Osteocyte (in vitro differentiated cells): ENCODE measurements around the gene MAPT. TPM values are rescaled to one million over a fixed set of nuclear protein-coding genes. Genes with fewer than 3 reads are reported as not detected.
"Not testable (repeated sequence)": the region's sequence is repeated elsewhere in the genome, so short reads cannot be mapped to it uniquely, and the experiment has no call there.

ENCODE experiments used
- DNase-seq: peaks from one replicate; pipeline ENCODE4 v3.0.0; 2021; ENCODE audit warnings: mixed read lengths; ENCODE audit not compliant: unreplicated experiment; ENCODE audit errors: extremely low spot score
- H3K27ac Mint-ChIP-seq: one replicate; pipeline ENCODE4 v1.8.0; 2021; ENCODE audit warnings: mild to moderate bottlenecking, mixed read lengths; ENCODE audit not compliant: unreplicated experiment
- H3K27me3 Mint-ChIP-seq: one replicate; pipeline ENCODE4 v1.8.0; 2021; ENCODE audit warnings: mixed read lengths; ENCODE audit not compliant: unreplicated experiment
- H3K36me3 Mint-ChIP-seq: one replicate; pipeline ENCODE4 v1.8.0; 2021; ENCODE audit warnings: mixed read lengths; ENCODE audit not compliant: unreplicated experiment
- H3K4me1 Mint-ChIP-seq: one replicate; pipeline ENCODE4 v1.8.0; 2021; ENCODE audit warnings: mixed read lengths; ENCODE audit not compliant: unreplicated experiment
- H3K4me3 Mint-ChIP-seq: one replicate; pipeline ENCODE4 v1.8.0; 2021; ENCODE audit warnings: mild to moderate bottlenecking, moderate library complexity, mixed read lengths; ENCODE audit not compliant: unreplicated experiment
- H3K9me3 Mint-ChIP-seq: one replicate; pipeline ENCODE4 v1.8.0; 2021; ENCODE audit warnings: mixed read lengths; ENCODE audit not compliant: unreplicated experiment
- CTCF ChIP-seq: fragments of 200-600 bp; sonication (generic); IDR thresholded peaks from 2 replicates; pipeline ENCODE4 v1.5.0; 2021; ENCODE audit warnings: antibody characterized with exemption, mild to moderate bottlenecking, moderate library complexity
- total RNA-seq: library from RNA; stranded (reverse); gene quantifications from 2 replicates; pipeline ENCODE4 v1.2.1, GENCODE V29; 2021

MAPT gene
- total RNA-seq, 1 donor from 2014 or later = 1.6 TPM

DNA sequence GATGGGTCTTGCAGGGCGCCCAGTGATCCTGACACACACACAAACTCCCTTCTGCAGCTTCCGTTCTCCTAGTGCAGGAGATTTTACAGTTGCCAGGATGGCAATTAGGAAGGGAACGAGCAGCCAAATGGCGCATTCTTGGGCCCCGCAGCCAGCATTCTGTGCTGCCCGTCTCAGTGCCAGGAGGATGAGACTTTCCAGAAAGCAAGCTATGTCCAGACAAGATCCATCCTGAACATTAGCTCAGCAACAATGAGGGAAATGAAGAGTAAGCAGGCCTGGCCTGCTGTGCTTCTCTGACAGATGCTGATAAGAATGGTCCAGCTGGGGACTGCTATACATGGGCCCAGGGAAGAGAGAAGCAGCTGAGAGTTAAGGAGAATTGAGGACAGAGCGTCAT lies 33.2 kb upstream of the MAPT start:
- peaks cover 32% of the 10 kb centered on the region for H3K27me3 Mint-ChIP-seq
- no peak overlapping the region for H3K4me3 Mint-ChIP-seq
- no peaks in the 10 kb centered on the region for H3K9me3 Mint-ChIP-seq
- no peak overlapping the region for H3K27ac Mint-ChIP-seq
- DNase-seq = no peak
- H3K4me1 Mint-ChIP-seq = no peaks in the 10 kb centered on the region
- no peak for TF ChIP-seq CTCF
- H3K36me3 Mint-ChIP-seq = no peaks in the 10 kb centered on the region

DNA sequence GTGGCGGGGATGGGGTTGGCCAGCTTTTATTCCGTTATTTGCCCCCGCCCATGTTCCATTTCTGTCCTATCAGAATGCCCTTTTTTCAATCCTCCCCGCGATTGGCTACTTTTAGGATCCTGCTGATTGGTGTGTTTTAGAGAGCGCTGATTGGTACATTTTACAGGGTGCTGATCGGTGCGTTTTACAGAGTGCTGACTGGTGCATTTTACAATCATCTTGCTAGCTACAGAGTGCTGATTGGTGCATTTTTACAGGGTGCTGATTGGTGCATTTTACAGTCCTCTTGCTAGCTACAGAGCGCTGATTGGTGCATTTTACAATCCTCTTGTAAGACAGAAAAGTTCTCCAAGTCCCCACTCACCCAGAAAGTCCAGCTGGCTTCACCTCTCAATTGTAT lies 32.2 kb upstream of the MAPT start:
- not testable (repeated sequence) for H3K4me1 Mint-ChIP-seq, H3K4me3 Mint-ChIP-seq, H3K27ac Mint-ChIP-seq, H3K36me3 Mint-ChIP-seq, H3K9me3 Mint-ChIP-seq, DNase-seq
- H3K27me3 Mint-ChIP-seq = peaks cover 36% of the 10 kb centered on the region

DNA sequence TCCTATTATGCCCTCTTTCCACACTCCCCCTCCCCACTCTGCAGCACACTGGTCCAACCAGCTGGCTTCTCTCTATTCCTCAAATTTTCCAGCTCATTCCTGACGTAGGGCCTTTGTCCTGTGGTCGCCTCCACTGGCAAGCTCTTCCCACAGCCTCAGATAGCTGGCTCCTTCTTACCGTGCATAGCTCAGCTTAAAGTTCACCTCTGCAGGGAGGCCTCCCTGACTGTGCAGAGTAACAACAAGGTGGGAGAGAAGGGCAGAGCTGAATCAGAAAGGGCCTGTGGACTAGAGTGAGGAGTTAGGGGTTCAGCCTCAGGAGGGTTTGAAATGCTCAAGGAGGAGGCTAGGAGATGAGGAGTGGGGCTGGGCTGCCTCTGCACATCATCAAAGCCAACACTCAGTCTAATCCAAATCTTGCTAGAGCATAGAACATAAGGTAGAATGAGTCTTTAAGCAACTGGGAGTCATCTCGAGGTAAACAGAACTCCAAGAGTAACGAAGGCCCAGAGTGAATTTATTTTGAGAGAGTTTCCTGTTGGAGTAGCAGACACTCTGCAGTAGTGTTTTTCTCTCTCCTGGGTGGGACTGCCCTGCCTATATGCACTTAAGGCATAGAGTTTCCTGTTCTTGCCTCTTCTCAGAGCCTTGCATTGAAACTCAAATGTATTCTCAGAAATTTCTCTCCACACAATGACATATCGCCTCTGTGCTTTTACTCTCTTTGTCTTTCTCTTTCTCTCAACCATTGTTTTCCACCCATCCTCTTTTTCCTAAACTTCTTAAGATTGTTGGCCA lies 30.3 kb upstream of the MAPT start:
- no peaks in the 10 kb centered on the region for H3K4me1 Mint-ChIP-seq
- H3K27me3 Mint-ChIP-seq = peaks cover 32% of the 10 kb centered on the region
- TF ChIP-seq CTCF = no peak
- H3K4me3 Mint-ChIP-seq = no peak overlapping the region
- H3K27ac Mint-ChIP-seq = no peak overlapping the region
- no peaks in the 10 kb centered on the region for H3K9me3 Mint-ChIP-seq
- no peaks in the 10 kb centered on the region for H3K36me3 Mint-ChIP-seq
- DNase-seq = no peak

DNA sequence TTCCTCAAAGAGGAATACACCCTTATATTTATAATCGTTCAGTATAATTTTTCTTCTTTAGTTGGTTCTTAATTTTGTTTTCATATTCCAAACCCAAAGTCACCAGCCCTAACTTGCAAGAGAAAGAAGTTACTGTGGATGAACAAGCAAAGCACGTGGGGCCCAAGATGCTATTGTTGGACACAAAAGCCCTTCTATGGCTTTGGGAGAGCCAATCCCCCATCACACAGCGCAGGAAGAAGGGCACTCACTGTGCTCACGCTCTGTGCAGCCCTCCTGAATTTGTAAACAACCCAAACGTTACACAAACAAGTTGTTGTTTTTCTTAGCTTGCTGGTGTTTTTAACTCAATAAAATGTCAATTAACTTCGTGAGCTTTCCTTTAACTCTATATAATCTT lies 27.2 kb upstream of the MAPT start:
- Mint-ChIP-seq H3K4me3 (no peak overlapping the region), H3K27ac (no peak overlapping the region), H3K4me1 (peaks cover 6% of the 10 kb centered on the region), H3K36me3 (no peaks in the 10 kb centered on the region), H3K27me3 (peaks cover 27% of the 10 kb centered on the region), H3K9me3 (no peaks in the 10 kb centered on the region)
- DNase-seq = no peak
- no peak for TF ChIP-seq CTCF

DNA sequence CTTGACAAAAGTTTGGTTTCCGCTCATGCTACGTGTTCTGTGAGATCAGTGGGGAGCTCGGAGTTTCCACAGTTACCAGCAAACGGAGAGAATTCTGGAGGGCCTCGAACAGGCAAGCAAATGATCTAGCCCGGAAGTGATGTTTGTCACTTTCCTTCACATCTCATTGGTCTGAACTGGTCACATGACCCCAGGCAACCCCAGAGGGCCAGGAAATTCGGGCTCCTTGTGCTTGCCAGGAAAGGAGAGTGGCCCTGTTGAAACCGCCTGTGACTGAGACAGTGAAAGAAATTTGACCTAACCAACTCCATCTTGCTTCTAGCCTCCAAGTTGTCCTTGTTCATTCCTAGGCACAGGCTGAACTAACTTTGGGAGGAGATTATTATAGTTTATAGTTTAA lies 26.7 kb upstream of the MAPT start:
- Mint-ChIP-seq H3K4me3 (no peak overlapping the region), H3K4me1 (peaks cover 6% of the 10 kb centered on the region), H3K27ac (no peak overlapping the region), H3K36me3 (no peaks in the 10 kb centered on the region), H3K27me3 (peaks cover 27% of the 10 kb centered on the region), H3K9me3 (no peaks in the 10 kb centered on the region)
- no peak for DNase-seq
- no peak for TF ChIP-seq CTCF
